Stimulated activated CD4-positive, alpha-beta T cell treated with anti-CD3 and anti-CD28 coated beads, Interleukin-4, amount 100 ng/mL, for 1 hour (primary cell): ENCODE measurements around the gene ST6GALNAC3.
"Not testable (repeated sequence)": the region's sequence is repeated elsewhere in the genome, so short reads cannot be mapped to it uniquely, and the experiment has no call there.

Experiments used
- DNase-seq: peaks from one replicate; pipeline ENCODE4 v3.0.0-alpha.2; 2020

The ST6GALNAC3 gene

DNA sequence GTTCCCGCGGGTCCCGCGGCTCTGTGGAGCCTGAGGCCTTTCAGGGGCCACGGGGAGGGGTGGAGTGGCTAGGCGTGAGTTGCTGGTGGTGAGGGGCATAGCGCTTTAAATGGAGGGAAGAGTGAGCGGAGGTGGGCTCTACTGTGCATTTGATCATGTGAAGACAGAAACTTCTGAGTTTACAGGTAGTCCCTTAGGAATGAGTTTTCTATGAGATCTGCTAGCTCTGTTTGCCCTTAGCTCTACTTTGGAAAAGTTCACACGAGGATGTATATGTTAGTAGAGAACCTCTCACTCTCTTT, 593 bp downstream of the ST6GALNAC3 start:
- DNase-seq = no peak

DNA sequence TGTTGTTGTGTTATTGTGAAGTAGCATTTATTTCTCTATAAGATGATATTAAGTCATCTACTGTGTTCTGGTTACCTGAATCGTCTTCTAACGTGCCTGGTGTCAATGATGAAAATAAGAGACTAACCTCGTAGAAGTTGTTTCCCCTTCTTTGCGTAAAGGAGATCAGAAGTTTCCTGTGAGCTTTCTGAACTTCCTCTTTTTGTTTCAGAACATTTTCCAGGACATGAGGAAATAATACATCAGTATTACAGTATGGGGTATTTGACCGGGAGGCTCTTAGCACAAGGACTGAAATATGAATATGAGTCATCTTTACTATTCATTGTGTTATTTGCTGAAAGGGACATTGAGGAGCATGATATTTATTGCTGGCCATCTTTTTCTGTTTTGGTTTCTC, 1.3 kb downstream of the ST6GALNAC3 start:
- no peak for DNase-seq

DNA sequence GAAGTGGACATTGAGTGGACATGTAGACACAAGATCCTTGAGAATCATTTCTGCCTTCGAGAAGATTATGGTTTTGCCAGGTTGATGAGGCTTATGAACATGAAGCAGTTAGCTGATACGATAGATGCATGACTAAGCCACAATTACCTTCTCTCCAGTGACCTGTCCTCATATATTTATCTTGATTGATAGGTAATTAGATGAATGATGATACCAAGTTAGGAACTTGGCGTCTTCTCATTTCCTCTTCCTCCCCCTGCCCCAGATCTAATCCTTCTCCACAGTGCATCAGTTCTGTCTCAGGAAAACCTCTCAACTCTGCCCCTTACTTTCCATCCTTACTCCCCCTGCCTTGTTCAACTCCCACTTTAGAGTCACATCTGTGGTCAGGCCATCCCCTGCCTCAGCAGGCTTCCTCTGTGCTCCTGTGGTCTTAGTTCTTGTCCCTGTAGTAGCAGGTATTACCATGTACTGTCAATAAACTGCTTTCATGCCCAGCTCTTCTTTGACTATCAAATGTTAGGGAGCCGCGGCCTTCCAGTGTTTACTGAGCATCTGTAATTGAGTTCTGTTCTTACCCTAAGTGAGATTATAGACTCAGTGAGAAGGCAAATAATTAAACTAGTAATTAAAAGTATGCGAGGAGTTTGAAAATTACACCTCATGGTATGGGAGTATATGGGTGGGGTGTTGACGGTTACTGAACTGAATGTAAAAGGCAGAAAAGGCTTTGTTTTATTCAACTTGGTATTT, 5.1 kb downstream of the ST6GALNAC3 start:
- no peak for DNase-seq

DNA sequence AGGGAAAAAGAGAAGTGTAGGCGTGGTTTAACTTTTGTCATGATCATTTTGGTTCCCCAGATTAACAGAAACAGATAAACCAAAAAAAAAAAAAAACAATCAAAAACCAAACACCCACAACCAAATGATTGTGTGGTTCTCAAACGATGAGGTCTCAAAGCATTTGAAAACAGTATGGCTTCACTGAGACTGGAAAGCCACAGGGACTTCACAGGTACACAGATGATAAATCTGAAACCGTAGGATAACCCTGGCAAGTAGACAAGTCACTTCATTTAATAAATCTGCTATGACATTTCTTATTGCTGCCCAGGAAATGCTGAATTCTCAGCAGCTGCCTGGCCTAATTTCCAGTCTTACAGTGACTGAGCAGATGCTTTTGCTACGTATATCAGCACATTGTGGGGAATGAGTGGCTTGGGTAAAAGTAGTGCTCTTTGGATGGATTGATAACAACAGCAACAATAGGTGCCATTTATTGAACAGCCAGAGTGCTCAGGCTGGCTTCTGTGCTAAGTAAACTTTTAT, 6.1 kb downstream of the ST6GALNAC3 start:
- no peak for DNase-seq

DNA sequence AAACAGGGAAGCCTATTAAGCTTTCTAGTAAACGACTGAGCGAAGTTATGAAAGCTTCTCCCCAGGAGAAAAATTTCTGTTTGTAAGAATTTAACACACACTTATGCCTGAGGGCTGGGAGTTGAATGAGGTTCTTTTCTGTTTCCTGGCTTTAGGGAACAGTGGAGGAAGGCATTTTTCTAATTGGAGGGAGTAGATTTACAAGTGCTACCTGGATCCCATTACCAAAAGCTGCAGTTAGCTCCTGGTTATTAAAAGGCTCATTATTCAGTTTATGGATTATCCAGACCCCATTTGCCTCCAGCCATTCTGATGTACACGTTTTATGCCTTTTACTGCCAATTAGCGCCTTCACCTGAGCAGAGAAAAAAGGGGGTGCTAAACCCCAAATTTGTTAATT, 7.5 kb downstream of the ST6GALNAC3 start:
- DNase-seq = no peak

DNA sequence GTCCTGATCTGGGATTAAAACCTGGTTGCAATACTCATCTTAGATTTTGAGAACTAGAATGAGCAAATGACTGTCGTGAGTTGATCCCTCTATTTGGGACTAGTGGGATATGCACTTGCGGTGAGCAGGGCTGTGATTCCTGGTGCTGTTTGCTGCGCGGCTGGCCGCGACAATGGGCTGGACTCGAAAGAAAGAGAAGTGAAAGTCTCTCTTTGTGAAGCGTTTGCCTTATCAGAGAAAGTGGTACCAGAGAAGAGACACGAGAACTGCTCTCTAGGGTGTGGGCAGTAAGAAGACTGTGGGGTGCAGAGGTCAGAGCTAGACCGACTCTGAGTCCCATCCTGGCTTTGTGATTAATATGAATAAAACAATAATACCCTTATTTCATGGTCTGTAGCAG, 8.6 kb downstream of the ST6GALNAC3 start:
- DNase-seq = no peak

DNA sequence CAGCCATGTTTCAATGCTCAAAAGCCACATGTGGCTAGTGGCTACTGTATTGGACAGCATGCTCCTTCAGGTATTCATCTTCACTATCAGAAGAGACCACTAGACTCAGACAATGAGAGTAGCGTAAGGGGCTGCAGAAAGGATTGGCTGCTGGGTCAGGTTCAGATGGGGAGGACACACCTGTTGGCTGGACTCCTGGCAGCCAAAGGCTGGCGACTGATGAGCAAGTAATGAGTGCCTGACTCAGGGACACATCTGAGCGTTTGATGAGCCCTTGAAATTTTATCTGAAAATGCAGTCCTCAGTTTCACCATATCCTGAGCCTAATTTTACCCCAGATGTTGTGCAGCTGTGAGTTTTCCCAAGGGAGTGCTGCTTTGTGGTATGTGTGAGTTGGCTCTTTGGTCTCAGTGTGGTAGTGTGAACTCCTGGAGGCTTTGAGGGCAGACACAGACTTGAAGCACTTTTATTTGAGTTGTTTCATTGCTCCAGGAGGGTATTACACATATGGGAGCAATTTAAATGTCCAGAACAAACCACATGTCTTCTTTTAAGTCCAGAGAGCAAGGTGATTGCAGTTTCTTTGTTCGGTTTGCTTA, 9.6 kb downstream of the ST6GALNAC3 start:
- no peak for DNase-seq

DNA sequence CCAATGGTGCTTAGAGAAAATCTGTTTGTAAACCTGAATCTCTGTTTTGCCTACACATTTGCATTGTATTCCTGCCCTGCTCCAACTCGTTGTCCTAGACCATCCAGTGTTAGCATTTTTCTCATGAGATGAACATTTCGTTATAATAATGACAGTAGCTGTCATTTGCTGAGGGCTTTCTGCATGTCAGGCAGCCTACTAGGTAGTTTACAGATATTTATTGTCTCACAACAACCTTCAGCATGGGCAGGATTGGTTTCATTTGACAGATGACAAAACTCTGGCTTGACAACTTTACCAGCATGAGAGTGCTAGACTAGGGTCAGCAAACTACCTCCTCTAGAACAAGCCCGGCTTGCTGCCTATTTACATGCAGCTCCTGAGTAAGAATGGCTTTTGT, 10.1 kb downstream of the ST6GALNAC3 start:
- DNase-seq = no peak

DNA sequence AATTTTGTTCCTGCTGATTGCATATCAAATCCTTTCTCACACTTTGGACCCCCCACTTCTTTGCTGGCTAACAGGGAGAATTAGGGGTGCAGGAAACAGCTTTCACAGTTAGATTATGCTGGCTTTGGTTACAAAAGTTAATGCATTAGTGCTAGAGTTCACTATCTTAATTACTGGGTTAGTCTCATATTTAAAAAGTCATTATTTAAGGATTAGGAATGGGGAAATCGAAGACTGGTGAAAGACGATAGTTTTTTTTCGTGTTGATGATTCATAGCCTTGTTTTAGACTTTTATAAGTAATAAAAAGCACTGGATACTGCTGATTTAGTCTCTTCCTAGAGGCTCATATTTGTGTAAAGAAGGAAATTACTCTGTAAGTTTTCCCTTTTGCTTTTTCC, 11.6 kb downstream of the ST6GALNAC3 start:
- no peak for DNase-seq

DNA sequence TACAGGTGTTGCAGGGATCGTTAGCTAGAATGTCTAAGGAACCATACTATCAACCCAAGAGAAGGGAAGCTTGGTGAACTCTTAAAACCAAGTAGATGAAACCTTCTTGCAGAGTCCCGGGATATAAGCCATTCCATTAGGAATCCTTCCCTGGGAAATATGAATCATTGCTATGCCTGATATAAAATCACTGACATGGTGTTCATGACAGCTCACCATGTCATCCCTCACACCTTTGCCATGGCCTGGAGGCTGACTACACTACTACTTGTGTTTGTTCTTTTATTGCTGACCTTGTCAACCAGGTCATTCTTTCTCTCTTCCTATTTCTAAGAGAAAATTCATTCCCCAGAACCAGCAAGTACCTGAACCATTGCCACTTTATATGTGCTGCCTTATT, 12.1 kb downstream of the ST6GALNAC3 start:
- no peak for DNase-seq

DNA sequence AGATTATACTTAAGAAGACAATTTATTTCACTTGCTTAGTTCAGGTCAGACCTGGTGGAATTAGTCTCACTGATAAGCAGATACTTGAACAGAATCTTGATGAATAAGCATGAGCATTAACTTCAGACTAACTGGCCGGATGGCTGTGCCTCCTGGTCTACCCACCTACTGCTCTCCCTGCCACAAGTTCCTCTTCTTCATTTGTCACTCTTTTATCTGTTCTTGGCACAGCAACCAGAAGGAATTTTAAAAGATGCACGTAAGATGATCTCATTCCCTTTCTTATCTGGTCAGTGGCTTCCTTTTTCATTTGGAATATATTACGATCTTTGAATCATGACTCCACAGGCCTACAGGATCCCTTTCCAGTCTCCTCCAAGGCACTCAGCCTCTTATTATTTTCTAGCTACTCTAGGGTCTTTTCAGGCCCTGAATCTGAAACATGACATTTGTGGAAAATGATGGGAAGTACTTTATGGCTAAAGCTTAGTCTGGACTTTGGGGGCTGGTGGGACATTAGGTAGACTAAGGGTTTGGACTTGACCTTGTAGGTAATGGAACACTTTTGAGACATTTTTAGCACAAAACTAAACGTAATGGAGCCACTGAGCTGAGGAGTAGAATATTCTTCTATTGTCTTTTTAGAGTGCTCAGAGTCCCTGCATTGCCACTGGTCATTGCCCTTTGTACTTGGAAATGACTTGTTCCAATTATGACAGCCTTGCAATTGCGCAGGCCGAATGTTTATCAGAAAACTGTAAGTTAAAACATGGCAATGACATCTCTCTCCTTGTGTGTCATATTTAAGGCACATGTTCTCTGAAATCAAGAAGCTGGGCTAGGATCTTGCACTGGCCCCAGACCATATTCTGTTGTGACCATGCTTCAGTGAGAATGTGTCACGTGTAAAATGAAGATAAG, 16.0 kb downstream of the ST6GALNAC3 start:
- DNase-seq = no peak

DNA sequence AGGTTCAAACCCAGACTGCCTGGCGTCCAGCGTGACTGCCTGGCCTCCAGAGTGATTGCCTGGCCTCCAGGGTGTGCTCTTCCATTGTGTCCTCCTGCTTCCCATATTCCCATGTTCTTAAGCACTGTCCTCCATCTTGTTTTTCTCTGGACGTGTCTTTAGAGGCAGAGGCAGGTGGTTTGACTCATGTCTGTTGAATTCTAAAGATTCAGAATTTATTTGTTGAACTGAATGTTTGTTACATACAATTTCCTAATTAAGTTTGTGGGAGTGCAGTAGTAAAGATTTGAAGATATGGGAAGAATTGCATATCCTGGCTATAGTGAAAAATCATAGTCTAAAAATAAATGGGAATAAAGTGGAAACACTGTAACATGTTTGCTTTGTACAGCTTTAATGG, 18.3 kb downstream of the ST6GALNAC3 start:
- no peak for DNase-seq

DNA sequence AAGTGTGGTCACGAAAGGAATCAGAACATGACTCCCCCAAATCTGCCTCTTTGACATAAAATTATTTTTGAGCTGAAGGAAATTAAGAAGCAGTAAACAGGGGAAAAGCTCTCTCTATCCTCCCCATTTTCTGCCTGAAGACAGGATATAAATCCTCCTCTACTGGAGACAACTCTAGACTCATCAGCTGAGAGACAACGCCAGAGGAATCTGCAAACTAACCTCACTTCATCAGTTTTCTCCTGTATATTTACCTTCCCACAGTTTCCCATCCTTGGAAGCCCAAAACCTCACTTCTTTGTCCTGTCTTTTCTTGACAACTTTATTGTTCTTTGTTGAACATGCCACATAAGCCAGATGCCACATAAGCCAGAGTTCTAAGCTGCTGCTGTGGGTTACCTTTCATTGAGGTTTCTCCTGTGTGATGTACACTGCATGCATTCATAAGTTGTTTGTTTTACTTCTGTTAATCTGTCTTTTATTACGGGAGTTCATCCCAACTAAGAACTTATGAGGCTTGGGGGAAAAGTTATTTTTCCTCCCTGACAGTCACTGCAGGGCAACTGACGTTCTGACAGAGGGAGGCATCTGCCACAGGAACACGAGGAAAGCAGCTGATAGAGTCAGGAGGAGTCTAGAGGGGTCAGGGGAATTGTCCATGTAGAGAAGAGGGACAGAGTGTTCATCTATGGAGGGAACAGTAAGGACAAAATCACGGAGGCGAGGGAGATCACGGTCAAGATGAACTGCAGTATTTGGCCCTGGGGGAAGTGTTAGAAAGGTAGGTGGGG, 19.2 kb downstream of the ST6GALNAC3 start:
- DNase-seq = no peak

DNA sequence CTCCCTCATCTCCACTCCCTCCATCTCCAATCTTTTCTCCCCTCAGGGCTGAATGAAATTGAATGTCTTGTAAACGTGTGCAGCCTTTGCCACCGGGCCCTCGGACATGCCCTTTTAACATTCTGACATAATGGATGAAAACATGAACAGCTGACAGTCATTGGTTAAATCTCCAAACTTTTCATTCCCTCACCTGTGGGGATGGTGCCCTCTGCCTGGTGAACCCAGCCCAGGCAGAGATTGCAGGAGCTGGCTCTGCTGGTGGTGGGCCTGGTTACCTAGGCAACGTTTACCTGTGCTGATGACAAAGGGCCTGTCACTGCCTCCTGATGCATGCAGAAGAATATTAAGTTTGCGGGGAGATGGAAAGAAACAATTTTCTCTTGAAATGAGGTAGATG, 21.3 kb downstream of the ST6GALNAC3 start:
- no peak for DNase-seq

DNA sequence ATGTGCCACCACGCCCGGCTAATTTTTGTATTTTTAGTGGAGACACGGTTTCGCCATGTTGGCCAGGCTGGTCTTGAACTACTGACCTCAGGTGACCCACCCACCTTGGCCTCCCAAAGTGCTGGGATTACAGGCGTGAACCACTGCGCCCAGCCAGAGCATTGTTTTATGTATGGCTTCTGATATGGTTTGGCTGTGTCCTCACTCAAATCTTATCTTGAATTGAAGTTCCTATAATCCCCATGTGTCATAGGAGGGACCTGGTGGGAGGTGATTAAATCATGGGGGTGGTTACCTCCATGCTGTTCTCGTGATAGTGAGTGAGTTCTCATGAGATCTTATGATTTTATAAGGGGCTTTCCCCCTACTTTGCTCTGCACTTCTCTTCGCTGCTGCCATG, 22.5 kb downstream of the ST6GALNAC3 start:
- DNase-seq = not testable (repeated sequence)

DNA sequence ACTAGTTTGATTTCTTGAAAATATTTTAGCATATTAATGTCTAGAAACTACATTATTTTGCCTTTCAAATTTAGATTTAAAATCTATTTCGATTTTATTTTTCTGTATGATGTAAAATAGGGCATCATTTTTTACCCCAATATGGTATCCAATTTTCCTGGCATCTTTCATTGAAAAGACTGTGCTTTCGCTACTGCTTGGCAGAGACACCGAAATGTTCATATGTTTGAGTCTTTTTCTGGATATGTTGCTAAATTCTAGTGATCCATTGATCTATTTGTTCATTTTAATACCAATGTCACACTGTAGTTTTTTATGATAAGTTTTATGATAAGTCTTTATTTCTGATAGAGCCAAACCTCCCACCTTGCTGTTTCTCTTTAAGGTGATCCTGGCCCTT, 24.3 kb downstream of the ST6GALNAC3 start:
- DNase-seq = no peak

DNA sequence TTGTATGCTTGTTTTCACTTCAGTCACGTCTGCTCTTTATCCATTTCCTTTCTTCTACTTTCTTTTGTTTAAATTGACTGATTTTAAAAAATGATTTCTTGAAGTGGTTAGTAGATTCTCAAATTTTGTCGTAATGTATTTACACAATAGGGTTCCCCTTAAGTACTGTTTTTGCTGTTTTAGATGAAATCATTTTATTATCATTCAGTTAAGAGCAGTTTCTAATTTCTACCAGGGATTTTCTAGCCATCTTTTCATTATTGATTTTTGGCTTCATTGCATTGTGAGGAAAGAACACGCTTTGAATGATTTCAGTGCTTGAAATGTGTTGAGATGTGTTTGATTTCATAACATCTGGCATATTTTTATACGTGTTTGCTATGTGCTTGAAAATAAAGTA, 27.0 kb downstream of the ST6GALNAC3 start:
- DNase-seq = no peak

DNA sequence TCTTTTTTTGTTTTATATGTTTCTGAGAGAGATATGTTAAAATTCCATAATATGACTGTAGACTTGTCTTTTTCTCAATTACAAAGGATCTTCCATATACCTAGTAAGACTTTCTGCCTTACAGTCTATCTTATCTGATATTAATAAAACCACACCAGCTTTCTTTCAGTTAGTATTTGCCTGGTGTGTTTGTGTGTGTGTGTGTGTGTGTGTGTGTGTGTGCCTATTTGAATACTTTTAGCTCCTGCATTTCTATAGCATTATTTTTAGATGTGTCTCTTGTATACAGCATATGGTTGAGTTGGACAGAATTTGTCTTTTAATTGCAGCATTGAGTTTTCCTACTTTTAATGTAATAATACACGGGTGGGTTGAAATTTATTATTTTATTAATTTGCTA, 27.5 kb downstream of the ST6GALNAC3 start:
- no peak for DNase-seq

DNA sequence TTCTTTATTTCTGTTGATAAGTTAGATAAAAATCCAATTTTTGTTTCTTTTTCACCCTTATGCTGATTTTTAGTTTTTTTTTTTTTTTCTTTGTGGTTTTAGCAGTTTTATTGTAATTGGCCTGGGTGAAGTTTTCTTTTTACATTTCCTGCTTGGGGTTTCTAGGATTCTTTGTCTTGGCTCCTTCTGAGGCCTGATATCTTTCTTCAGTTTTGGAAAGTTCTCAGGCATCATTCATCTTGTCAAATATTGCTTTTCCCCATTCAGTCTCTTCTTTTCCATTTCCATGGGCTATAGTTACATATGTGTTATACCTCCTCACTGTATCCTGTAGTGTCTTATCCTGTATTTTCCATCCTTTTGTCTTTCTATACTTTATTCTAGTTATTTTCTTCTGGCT, 28.5 kb downstream of the ST6GALNAC3 start:
- no peak for DNase-seq

DNA sequence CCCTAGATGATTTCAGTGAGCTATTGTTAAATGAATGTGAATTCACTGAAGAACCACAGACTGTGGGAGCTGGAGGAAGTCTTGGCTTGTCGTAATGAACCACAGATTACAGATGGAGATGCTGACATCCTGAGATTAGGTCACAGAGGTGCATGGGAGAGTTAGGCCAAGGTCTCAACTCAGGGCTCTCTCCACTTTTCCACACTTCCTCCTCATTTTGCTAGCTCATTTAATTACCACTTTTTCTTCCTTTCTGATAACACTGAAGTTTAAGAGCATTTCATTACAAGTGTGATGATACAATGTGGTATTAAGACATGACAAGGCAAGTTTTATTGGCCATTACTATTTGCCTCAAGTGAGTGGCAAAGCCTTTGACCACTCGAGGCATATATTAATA, 30.8 kb downstream of the ST6GALNAC3 start:
- no peak for DNase-seq

DNA sequence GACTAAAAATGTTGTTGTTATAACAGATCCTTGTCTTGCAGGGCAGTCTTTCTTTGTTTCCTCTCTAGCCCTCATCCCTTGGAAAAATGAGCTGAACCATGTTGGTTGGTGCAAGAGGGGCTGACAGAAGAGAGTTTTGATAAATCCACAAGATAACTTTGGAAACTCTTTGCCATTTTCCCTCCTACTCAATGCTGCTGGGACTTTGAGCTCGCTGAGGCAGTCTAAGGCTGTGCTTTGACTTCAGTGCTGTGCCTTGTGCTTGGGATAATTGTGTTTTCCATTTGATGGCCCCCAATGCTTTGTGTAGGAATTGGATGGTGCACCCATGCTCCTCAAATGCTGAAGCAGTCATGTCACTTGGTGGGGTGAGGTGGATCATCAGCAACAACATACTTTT, 31.7 kb downstream of the ST6GALNAC3 start:
- no peak for DNase-seq

DNA sequence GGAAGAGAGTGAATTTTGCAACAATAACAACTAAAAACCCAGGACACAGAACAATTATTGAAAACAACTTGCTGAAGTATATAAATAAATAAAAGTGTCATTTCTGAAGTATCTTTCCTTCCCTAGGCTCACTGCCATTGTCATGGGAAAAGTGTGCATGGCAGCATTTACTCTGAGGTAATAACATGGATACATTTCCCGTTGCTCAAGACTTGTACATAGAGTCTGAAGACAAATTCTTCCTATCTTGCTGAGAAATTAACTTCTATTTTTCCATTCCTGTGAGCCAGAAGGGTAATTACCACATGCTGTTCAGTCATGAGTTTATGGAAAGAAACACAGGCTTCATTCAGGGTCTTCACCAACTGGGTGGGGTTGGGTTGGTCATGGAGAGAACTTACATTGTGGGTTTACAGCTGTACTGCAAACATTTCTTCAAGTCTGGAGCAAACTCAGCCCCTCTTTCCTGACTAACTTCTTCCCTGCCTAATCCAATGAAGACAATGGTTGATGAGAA, 32.2 kb downstream of the ST6GALNAC3 start:
- no peak for DNase-seq

DNA sequence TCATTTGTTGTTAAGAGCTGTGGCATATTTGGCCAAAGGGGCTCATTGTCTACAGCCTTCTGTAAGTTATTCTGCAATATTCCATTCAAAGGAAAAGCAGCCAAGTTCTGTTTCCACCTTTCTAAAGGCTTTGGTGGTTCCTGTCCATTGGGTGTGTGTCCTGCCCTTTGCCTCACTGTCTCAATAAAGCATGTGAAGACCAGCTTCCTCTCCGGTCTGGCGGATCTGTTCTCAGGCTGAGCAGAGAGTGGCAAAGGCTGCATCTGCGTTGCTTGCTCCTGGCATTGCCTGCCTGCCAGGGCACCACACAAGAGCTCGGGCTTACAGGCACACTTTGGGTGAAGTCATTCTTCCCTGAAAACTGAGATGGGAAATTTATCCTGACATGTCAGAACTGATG, 34.9 kb downstream of the ST6GALNAC3 start:
- no peak for DNase-seq
